Esophagus (tissue), 2 donors: Measurements from ENCODE around the gene CTF1. TPM values are rescaled to one million over a fixed set of nuclear protein-coding genes. Genes with fewer than 3 reads are reported as not detected.
"Not testable (repeated sequence)": the region's sequence is repeated elsewhere in the genome, so short reads cannot be mapped to it uniquely, and the experiment has no call there.

Experiments used
- H3K27ac ChIP-seq, 2 donors: one replicate each; pipeline ENCODE4 v1.5.1; 2013; ENCODE audit warnings: low read depth in 2 of 2, mild to moderate bottlenecking in 2 of 2, inconsistent platforms in 1 of 2, low read length in 1 of 2, moderate library complexity in 1 of 2
- H3K27me3 ChIP-seq, 2 donors: one replicate each; pipeline ENCODE4 v1.6.1; 2013; ENCODE audit warnings: low read length in 2 of 2, control low read depth in 1 of 2, mild to moderate bottlenecking in 1 of 2; ENCODE audit not compliant: insufficient read depth in 2 of 2, control insufficient read depth in 1 of 2
- H3K36me3 ChIP-seq, 2 donors: one replicate each; pipeline ENCODE4 v1.6.1; 2013; ENCODE audit warnings: low read length in 1 of 2; ENCODE audit not compliant: control insufficient read depth in 2 of 2, insufficient read depth in 2 of 2
- H3K4me1 ChIP-seq, 2 donors: one replicate each; pipeline ENCODE4 v1.6.1; 2013; ENCODE audit warnings: low read length in 1 of 2; ENCODE audit not compliant: control insufficient read depth in 2 of 2, insufficient read depth in 2 of 2
- H3K4me3 ChIP-seq, 2 donors: one replicate each; pipeline ENCODE4 v1.5.1; 2013; ENCODE audit warnings: low read length in 2 of 2, mild to moderate bottlenecking in 2 of 2, low read depth in 1 of 2, moderate library complexity in 1 of 2
- H3K9me3 ChIP-seq, 2 donors: one replicate each; pipeline ENCODE4 v1.6.1; 2013; ENCODE audit warnings: mild to moderate bottlenecking in 2 of 2, low read depth in 1 of 2, low read length in 1 of 2, moderate library complexity in 1 of 2; ENCODE audit not compliant: control insufficient read depth in 2 of 2, insufficient read depth in 1 of 2
- WGBS, 2 donors: extraction: QIAGEN DNeasy Blood & Tissue Kit; methylation state at CpG; one replicate each; pipeline ENCODE4 v1.1.7; 2013; 5-methylcytosine and 5-hydroxymethylcytosine counted together
- polyA plus RNA-seq, 2 donors: library from polyadenylated mRNA; stranded (reverse); fragments of 200-250 nt; gene quantifications; one replicate each; pipeline ENCODE4 v1.2.3, GENCODE V29; 2013
- donor health status: healthy with polysubstance abuse.
- donor health status: Bipolar disorder and iron deficiency.

The CTF1 gene
- polyA plus RNA-seq, 2 donors, result 2.2 to 3.3 TPM

DNA sequence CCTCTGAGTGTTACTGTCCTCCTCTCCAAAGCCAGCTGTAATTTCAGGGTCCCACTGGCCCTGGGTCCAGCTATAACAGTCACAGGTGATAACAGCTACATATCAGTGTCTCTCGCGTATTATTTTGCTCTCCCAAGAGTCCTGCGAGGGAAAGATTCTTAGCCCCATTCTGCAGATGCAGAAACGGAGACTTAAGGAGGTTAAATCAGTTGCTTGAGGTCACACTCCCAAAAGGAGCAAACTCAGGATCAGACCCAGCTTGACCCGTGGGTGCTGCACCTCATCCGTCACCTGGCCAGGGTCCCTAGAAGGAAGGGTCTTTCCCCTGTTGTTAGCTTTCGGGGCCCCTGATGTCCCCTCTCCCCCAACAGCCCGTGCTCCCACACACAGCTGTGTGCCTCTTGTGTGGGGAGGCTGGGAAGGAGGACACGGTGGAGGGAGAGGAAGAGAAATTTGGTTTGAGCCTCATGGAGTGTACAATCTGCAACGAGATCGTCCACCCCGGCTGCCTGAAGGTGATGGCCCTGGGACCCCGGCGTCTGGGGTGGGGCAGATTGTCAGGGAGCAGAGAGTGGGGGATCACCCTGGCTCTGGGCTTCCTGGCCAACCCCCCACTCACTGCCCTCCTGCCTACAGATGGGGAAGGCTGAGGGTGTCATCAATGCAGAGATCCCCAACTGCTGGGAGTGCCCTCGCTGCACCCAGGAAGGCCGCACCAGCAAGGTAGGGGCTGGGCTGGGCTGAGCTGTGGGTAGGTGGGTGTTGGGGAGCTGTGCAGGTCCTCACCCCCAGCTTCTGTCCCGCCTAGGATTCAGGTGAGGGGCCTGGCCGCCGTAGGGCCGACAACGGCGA, 30.7 kb downstream of the CTF1 start:
- 76 to 83% methylated on average over 22 of the region's 22 CpGs for WGBS, 2 donors
- Histone ChIP-seq H3K4me3 (peak overlapping the region; percentile 0 to 32), H3K27ac (peak overlapping the region; percentile 53 to 59)

GRCh38 chr16:30927789-30928378, 31.5 kb downstream of the CTF1 start:
- H3K27ac ChIP-seq, result peak overlapping the region; percentile 53 to 59
- peaks cover 11 to 18% of the 10 kb centered on the region in 2 donors for H3K36me3 ChIP-seq
- H3K4me1 ChIP-seq, result peaks cover 2 to 3% of the 10 kb centered on the region in 2 donors
- H3K4me3 ChIP-seq, result peak overlapping the region; percentile 0 to 32
- H3K27me3 ChIP-seq, result no peaks in the 10 kb centered on the region
- 42 to 54% methylated on average over 15 of the region's 15 CpGs for WGBS, 2 donors
- H3K9me3 ChIP-seq, result no peaks in the 10 kb centered on the region

More for the DNA sequence above, 30.7 kb downstream of the CTF1 start:
- peaks cover 9 to 18% of the 10 kb centered on the region in 2 donors for H3K36me3 ChIP-seq
- H3K4me1 ChIP-seq, result peaks cover 2 to 3% of the 10 kb centered on the region in 2 donors
- H3K27me3 ChIP-seq, result no peaks in the 10 kb centered on the region
- H3K9me3 ChIP-seq, result no peaks in the 10 kb centered on the region

- peaks cover 11 to 18% of the 10 kb centered on the region in 2 donors for H3K36me3 ChIP-seq
- H3K4me1 ChIP-seq, result peaks cover 2 to 3% of the 10 kb centered on the region in 2 donors
- H3K9me3 ChIP-seq, result no peaks in the 10 kb centered on the region
- H3K4me3 ChIP-seq, result no peak overlapping the region
- no peaks in the 10 kb centered on the region for H3K27me3 ChIP-seq
- no peak overlapping the region for H3K27ac ChIP-seq
- 53 to 78% methylated on average over 11 of the region's 11 CpGs for WGBS, 2 donors
Observed at GRCh38 chr16:30928390-30928789, 32.0 kb downstream of the CTF1 start.

GRCh38 chr16:30929167-30929566, 32.8 kb downstream of the CTF1 start:
- H3K27me3 ChIP-seq, result no peaks in the 10 kb centered on the region
- H3K9me3 ChIP-seq, result no peaks in the 10 kb centered on the region
- H3K4me1 ChIP-seq, result peaks cover 2 to 3% of the 10 kb centered on the region in 2 donors
- 61 to 62% methylated on average over 7 of the region's 7 CpGs for WGBS, 2 donors
- H3K27ac ChIP-seq, result no peak overlapping the region
- peaks cover 11 to 18% of the 10 kb centered on the region in 2 donors for H3K36me3 ChIP-seq
- H3K4me3 ChIP-seq, result no peak overlapping the region

DNA sequence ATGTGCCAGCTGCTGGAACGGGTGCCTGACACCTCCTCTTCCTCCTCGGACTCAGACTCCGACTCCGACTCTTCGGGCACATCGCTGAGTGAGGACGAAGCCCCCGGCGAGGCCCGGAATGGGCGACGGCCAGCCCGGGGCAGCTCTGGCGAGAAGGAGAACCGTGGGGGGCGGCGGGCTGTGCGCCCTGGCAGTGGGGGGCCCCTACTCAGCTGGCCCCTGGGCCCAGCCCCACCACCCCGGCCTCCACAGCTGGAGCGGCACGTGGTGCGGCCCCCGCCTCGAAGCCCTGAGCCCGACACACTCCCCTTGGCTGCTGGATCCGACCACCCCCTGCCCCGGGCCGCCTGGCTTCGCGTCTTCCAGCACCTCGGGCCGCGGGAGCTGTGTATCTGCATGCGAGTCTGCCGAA, 33.8 kb downstream of the CTF1 start:
- peaks cover 11 to 18% of the 10 kb centered on the region in 2 donors for H3K36me3 ChIP-seq
- peaks cover 2 to 3% of the 10 kb centered on the region in 2 donors for H3K4me1 ChIP-seq
- no peaks in the 10 kb centered on the region for H3K9me3 ChIP-seq
- WGBS, 2 donors, result 91 to 93% methylated on average over 28 to 35 of the region's 35 CpGs
- H3K27ac ChIP-seq, result no peak overlapping the region
- H3K27me3 ChIP-seq, result no peaks in the 10 kb centered on the region
- no peak overlapping the region for H3K4me3 ChIP-seq

DNA sequence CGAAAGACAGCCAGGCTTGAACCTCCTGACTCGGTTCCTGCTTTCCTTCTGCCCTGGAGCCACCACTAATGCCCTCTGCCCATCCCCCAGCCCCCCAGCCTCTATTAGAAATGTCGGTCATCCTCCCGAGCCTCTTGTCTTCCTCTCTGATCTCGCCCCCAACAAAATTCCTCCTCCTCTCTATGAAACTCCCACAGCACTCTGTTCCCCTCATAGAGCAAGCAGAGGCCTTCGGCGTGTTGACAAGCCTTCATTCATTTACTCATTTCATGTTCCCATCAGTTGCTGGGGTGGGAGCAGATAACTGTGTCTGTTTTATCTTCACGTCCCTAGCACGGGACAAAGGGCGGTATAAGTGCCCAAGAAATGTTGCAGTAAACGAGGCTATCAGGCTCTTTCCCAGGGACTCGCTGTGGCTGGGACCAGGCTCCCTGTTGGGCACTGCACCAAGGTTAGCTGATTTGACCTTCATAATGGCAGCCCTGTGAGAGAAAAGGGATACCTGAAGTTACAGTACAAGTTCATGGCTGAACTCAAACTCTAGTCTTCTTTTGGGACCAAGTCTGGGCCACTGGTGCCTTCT, 34.7 kb downstream of the CTF1 start:
- Histone ChIP-seq H3K9me3 (no peaks in the 10 kb centered on the region), H3K4me3 (no peak overlapping the region), H3K27me3 (no peaks in the 10 kb centered on the region), H3K27ac (no peak overlapping the region), H3K4me1 (peaks cover 2 to 3% of the 10 kb centered on the region in 2 donors), H3K36me3 (peaks cover 15 to 21% of the 10 kb centered on the region in 2 donors)
- WGBS, 2 donors, result 70 to 79% methylated on average over 12 of the region's 12 CpGs

- H3K27ac ChIP-seq, result no peak overlapping the region
- no peaks in the 10 kb centered on the region for H3K9me3 ChIP-seq
- no peak overlapping the region for H3K4me3 ChIP-seq
- 64 to 65% methylated on average over 12 of the region's 12 CpGs for WGBS, 2 donors
- H3K27me3 ChIP-seq, result no peaks in the 10 kb centered on the region
- peaks cover 15 to 23% of the 10 kb centered on the region in 2 donors for H3K36me3 ChIP-seq
- no peaks in the 10 kb centered on the region for H3K4me1 ChIP-seq
Observed at GRCh38 chr16:30934827-30935557, 38.6 kb downstream of the CTF1 start.

GRCh38 chr16:30937692-30938091, 41.3 kb downstream of the CTF1 start:
- 46 to 53% methylated on average over 5 of the region's 5 CpGs for WGBS, 2 donors
- H3K36me3 ChIP-seq, result peaks cover 4 to 15% of the 10 kb centered on the region in 2 donors
- peak overlapping the region in 1 of 2 donors; percentile 7 for H3K27ac ChIP-seq
- no peaks in the 10 kb centered on the region for H3K9me3 ChIP-seq
- no peaks in the 10 kb centered on the region for H3K27me3 ChIP-seq
- peaks cover 4 to 8% of the 10 kb centered on the region in 2 donors for H3K4me1 ChIP-seq
- H3K4me3 ChIP-seq, result no peak overlapping the region

DNA sequence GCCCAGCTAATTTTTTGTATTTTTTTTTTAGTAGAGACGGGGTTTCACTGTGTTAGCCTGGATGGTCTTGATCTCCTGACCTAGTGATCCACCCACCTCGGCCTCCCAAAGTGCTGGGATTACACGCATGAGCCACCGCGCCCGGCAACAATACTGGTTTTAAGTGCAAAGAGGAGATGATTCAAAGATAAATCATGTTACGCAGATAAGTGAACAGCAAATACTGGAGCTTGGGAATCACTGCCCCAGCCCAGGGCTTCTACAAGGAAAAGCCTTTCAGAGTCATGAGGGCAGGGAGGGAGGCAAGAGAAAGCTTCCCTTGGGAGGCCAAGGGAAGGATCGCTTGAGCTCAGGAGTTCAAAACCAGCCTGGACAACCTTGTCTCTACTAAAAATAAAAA, 43.2 kb downstream of the CTF1 start:
- H3K27me3 ChIP-seq, H3K9me3 ChIP-seq, H3K4me3 ChIP-seq, H3K4me1 ChIP-seq: not testable (repeated sequence)
- Histone ChIP-seq H3K36me3 (peaks cover 6 to 23% of the 10 kb centered on the region in 2 donors), H3K27ac (peak overlapping the region in 1 of 2 donors; percentile 24)
- WGBS, 2 donors, result 77 to 85% methylated on average over 8 of the region's 8 CpGs
